ENCODE data around the gene ZSCAN31.
"Not testable (repeated sequence)": the region's sequence is repeated elsewhere in the genome, so short reads cannot be mapped to it uniquely, and the experiment has no call there.

ZSCAN31 gene

GRCh38 chr6:28317866-28318265 is 18.1 kb downstream of the ZSCAN31 start:
- not testable (repeated sequence) for DNase-seq (ENCODE audit: low read depth in 2 of 2)

GRCh38 chr6:28315628-28316027 is 20.3 kb downstream of the ZSCAN31 start:
- no peak for DNase-seq (ENCODE audit: low read depth in 2 of 2)

- no peak for DNase-seq (ENCODE audit: low read depth in 2 of 2)
These were observed 23.0 kb downstream of the ZSCAN31 start for GRCh38 chr6:28312939-28313338.

- no peak for DNase-seq (ENCODE audit: low read depth in 2 of 2)
These were observed 24.7 kb downstream of the ZSCAN31 start for GRCh38 chr6:28311139-28311823.

GRCh38 chr6:28306363-28306762 is 29.6 kb downstream of the ZSCAN31 start:
- DNase-seq (ENCODE audit: low read depth in 2 of 2) = not testable (repeated sequence)

- no peak for DNase-seq (ENCODE audit: low read depth in 2 of 2)
These were observed 32.4 kb downstream of the ZSCAN31 start for GRCh38 chr6:28303570-28303969.

GRCh38 chr6:28296520-28297060 is 39.4 kb downstream of the ZSCAN31 start:
- DNase-seq (ENCODE audit: low read depth in 2 of 2) = no peak

- no peak for DNase-seq (ENCODE audit: low read depth in 2 of 2)
These were observed 40.6 kb downstream of the ZSCAN31 start for GRCh38 chr6:28295326-28295725.

- no peak for DNase-seq (ENCODE audit: low read depth in 2 of 2)
These were observed 44.4 kb downstream of the ZSCAN31 start for GRCh38 chr6:28291573-28291972.

- DNase-seq (ENCODE audit: low read depth in 2 of 2) = no peak
These were observed 53.0 kb downstream of the ZSCAN31 start for GRCh38 chr6:28282926-28283325.

GRCh38 chr6:28281288-28282064 is 54.5 kb downstream of the ZSCAN31 start, which contains the start of gene PGBD1:
Gene PGBD1 (plus strand): TSS chr6:28281572. CDS start chr6:28283814, 2,242 bp downstream.
- peak; percentile 57 to 63 for DNase-seq (ENCODE audit: low read depth in 2 of 2)

- DNase-seq (ENCODE audit: low read depth in 2 of 2) = no peak
These were observed 55.2 kb downstream of the ZSCAN31 start for GRCh38 chr6:28280595-28281287.

- no peak for DNase-seq (ENCODE audit: low read depth in 2 of 2)
These were observed 58.2 kb downstream of the ZSCAN31 start for GRCh38 chr6:28277746-28278145.

GRCh38 chr6:28274888-28275287 is 61.1 kb downstream of the ZSCAN31 start:
- no peak for DNase-seq (ENCODE audit: low read depth in 2 of 2)
